GM23338 (cell line): ENCODE data around the gene PRPF18. TPM values are rescaled to one million over a fixed set of nuclear protein-coding genes. Genes with fewer than 3 reads are reported as not detected.

Source experiments
- ATAC-seq: fragments of 200-7000 bp; cut with Tn5 transposase; 3 replicates; pipeline ENCODE4 v1.9.1; 2020
- DNase-seq: peaks from one replicate; pipeline ENCODE4 v3.0.0-alpha.2; 2015; ENCODE audit warnings: low spot score
- H2AFZ ChIP-seq: fragments of 200-600 bp; sonication (generic); 2 replicates; pipeline ENCODE4 v1.8.0; 2016; ENCODE audit warnings: antibody characterized with exemption, mild to moderate bottlenecking, moderate library complexity
- H3F3A ChIP-seq: fragments of 200-600 bp; sonication (generic); replicated peaks from 2 replicates; pipeline ENCODE4 v1.8.0; 2017; ENCODE audit warnings: antibody characterized with exemption, mixed run types, low read depth
- H3K27ac ChIP-seq: fragments of 200-600 bp; sonication (generic); 2 replicates; pipeline ENCODE4 v1.6.1; 2016; ENCODE audit warnings: low read depth
- H3K27me3 ChIP-seq: fragments of 200-600 bp; sonication (generic); 2 replicates; pipeline ENCODE4 v1.8.0; 2016; ENCODE audit warnings: mild to moderate bottlenecking, mixed run types, moderate library complexity; ENCODE audit not compliant: insufficient read depth
- H3K36me3 ChIP-seq: fragments of 200-600 bp; sonication (generic); 2 replicates; pipeline ENCODE4 v1.8.0; 2016; ENCODE audit warnings: mild to moderate bottlenecking; ENCODE audit not compliant: insufficient read depth
- H3K4me1 ChIP-seq: fragments of 200-600 bp; sonication (generic); 2 replicates; pipeline ENCODE4 v1.8.0; 2016; ENCODE audit warnings: mild to moderate bottlenecking, moderate library complexity; ENCODE audit not compliant: insufficient read depth
- H3K4me2 ChIP-seq: fragments of 200-600 bp; sonication (generic); 2 replicates; pipeline ENCODE4 v1.7.1; 2017; ENCODE audit warnings: mixed run types
- H3K4me3 ChIP-seq: fragments of 200-600 bp; sonication (generic); 2 replicates; pipeline ENCODE4 v1.6.1; 2016; ENCODE audit warnings: mixed run types
- H3K79me2 ChIP-seq: fragments of 200-600 bp; sonication (generic); replicated peaks from 2 replicates; pipeline ENCODE4 v1.8.0; 2017; ENCODE audit warnings: mild to moderate bottlenecking; ENCODE audit not compliant: insufficient read depth
- H3K9me2 ChIP-seq: fragments of 200-600 bp; sonication (generic); 2 replicates; pipeline ENCODE4 v1.8.0; 2017; ENCODE audit not compliant: insufficient read depth
- H4K20me1 ChIP-seq: fragments of 200-600 bp; sonication (generic); replicated peaks from 2 replicates; pipeline ENCODE4 v1.8.0; 2017; ENCODE audit warnings: mild to moderate bottlenecking; ENCODE audit not compliant: insufficient read depth
- H3K27ac Mint-ChIP-seq: 2 replicates; pipeline ENCODE4 v1.8.0; 2020; ENCODE audit warnings: inconsistent platforms, mild to moderate bottlenecking, moderate library complexity, mixed read lengths
- H3K27me3 Mint-ChIP-seq: 3 replicates; pipeline ENCODE4 v1.8.0; 2022; ENCODE audit warnings: low read depth, mild to moderate bottlenecking, moderate library complexity, mixed read lengths, inconsistent platforms; ENCODE audit not compliant: insufficient read depth, poor library complexity
- H3K36me3 Mint-ChIP-seq: 3 replicates; pipeline ENCODE4 v1.8.0; 2021; ENCODE audit warnings: low read depth, mild to moderate bottlenecking, inconsistent platforms, moderate library complexity, mixed read lengths
- H3K4me1 Mint-ChIP-seq: 3 replicates; pipeline ENCODE4 v1.8.0; 2020; ENCODE audit warnings: mild to moderate bottlenecking, inconsistent platforms, mixed read lengths
- H3K4me3 Mint-ChIP-seq: 3 replicates; pipeline ENCODE4 v1.8.0; 2021; ENCODE audit warnings: moderate library complexity, mild to moderate bottlenecking, inconsistent platforms, mixed read lengths
- H3K9me3 Mint-ChIP-seq: 3 replicates; pipeline ENCODE4 v1.8.0; 2020; ENCODE audit warnings: moderate library complexity, mild to moderate bottlenecking, inconsistent platforms, mixed read lengths
- CREB1 ChIP-seq: fragments of 250-450 bp; sonication (Bioruptor Pico); IDR thresholded peaks from 2 replicates; pipeline ENCODE4 v1.5.0; 2020; ENCODE audit warnings: low read depth, mild to moderate bottlenecking, moderate library complexity
- CTCF ChIP-seq, 2 experiments: fragments of 200-600 bp in 1 of 2; sonication (generic) in 1 of 2; conservative IDR thresholded peaks; 2 replicates each; pipeline versions ENCODE4 v1.5.1 to v1.6.1; 2016 to 2017; ENCODE audit warnings: antibody characterized with exemption in 2 of 2, low read depth in 2 of 2, mild to moderate bottlenecking in 2 of 2, moderate library complexity in 1 of 2
- EZH2 ChIP-seq: fragments of 200-600 bp; sonication (generic); IDR thresholded peaks from one replicate; pipeline ENCODE4 v1.8.0; 2017; ENCODE audit warnings: antibody characterized with exemption, mild to moderate bottlenecking, low read depth; ENCODE audit not compliant: unreplicated experiment
- EZH2phosphoT487 ChIP-seq: fragments of 200-600 bp; sonication (generic); IDR thresholded peaks from one replicate; pipeline ENCODE4 v1.8.1; 2018; ENCODE audit warnings: antibody characterized with exemption; ENCODE audit not compliant: unreplicated experiment
- JUNB ChIP-seq: IDR thresholded peaks from one replicate; pipeline ENCODE4 v1.6.1; 2016; ENCODE audit warnings: antibody characterized with exemption; ENCODE audit not compliant: unreplicated experiment
- NANOG ChIP-seq: IDR thresholded peaks from 2 replicates; pipeline ENCODE4 v1.6.1; 2016; ENCODE audit warnings: antibody characterized with exemption, borderline replicate concordance
- POLR2AphosphoS5 ChIP-seq: IDR thresholded peaks from 2 replicates; pipeline ENCODE4 v1.6.1; 2016; ENCODE audit warnings: antibody characterized with exemption, low read depth
- STAT1 ChIP-seq: IDR thresholded peaks from one replicate; pipeline ENCODE4 v1.6.1; 2016; ENCODE audit warnings: antibody characterized with exemption; ENCODE audit not compliant: unreplicated experiment
- polyA plus RNA-seq: library from polyadenylated mRNA; unstranded; fragments of >200 nt; fragmentation: Nextera tagmentation; extraction: Ambion mirVana; gene quantifications from 2 replicates; pipeline ENCODE4 v1.2.1, GENCODE V29; 2016
- total RNA-seq: library from RNA; depleted of rRNA; stranded (reverse); fragments of >200 nt; shearing (Covaris generic); gene quantifications from 2 replicates; pipeline ENCODE4 v1.2.3, GENCODE V29; 2014
- TF ChIP-seq, protein P1 (sequence below): IDR thresholded peaks from 2 replicates; pipeline ENCODE4 v1.6.1; 2016; ENCODE audit warnings: antibody characterized with exemption
- TF ChIP-seq, protein P2 (sequence below): IDR thresholded peaks from one replicate; pipeline ENCODE4 v1.6.1; 2018; ENCODE audit warnings: antibody characterized with exemption; ENCODE audit not compliant: unreplicated experiment

PRPF18 gene
- total and polyA plus RNA-seq, 2 experiments from 2014 or later, result 15.1 to 17.2 TPM

GRCh38 chr10:13632884-13633440 lies 46.2 kb downstream of the PRPF18 start:
- Histone ChIP-seq H3K36me3 (no peaks in the 10 kb centered on the region), H2AFZ (no peak overlapping the region), H3F3A (no peaks in the 10 kb centered on the region), H3K4me2 (no peak overlapping the region), H3K27ac (no peak overlapping the region; the same call in 1 of the 2 replicates), H3K79me2 (no peaks in the 10 kb centered on the region), H3K27me3 (no peaks in the 10 kb centered on the region), H3K4me1 (peaks cover 6% of the 10 kb centered on the region), H4K20me1 (no peaks in the 10 kb centered on the region), H3K9me2 (no peaks in the 10 kb centered on the region), H3K4me3 (no peak overlapping the region)
- H3K4me1 Mint-ChIP-seq, result peaks cover 7% of the 10 kb centered on the region
- no peak overlapping the region for H3K4me3 Mint-ChIP-seq
- no peaks in the 10 kb centered on the region for H3K27me3 Mint-ChIP-seq
- H3K27ac Mint-ChIP-seq, result no peak overlapping the region
- H3K9me3 Mint-ChIP-seq, result no peaks in the 10 kb centered on the region
- no peak for ATAC-seq
- no peak for TF ChIP-seq JUNB
- no peak for TF ChIP-seq CREB1 (CRISPR knock-in tag)
- no peak for TF ChIP-seq EZH2phosphoT487
- no peak for TF ChIP-seq STAT1
- TF ChIP-seq, protein P1, sequence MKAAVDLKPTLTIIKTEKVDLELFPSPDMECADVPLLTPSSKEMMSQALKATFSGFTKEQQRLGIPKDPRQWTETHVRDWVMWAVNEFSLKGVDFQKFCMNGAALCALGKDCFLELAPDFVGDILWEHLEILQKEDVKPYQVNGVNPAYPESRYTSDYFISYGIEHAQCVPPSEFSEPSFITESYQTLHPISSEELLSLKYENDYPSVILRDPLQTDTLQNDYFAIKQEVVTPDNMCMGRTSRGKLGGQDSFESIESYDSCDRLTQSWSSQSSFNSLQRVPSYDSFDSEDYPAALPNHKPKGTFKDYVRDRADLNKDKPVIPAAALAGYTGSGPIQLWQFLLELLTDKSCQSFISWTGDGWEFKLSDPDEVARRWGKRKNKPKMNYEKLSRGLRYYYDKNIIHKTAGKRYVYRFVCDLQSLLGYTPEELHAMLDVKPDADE, result no peak
- no peak for TF ChIP-seq NANOG
- TF ChIP-seq CTCF (conservative IDR thresholded peaks at IDR 0.05; ENCODE audit: low read depth in 2 of 2), result no peak
- TF ChIP-seq POLR2AphosphoS5, result no peak
- TF ChIP-seq EZH2, result no peak
- TF ChIP-seq, protein P2, sequence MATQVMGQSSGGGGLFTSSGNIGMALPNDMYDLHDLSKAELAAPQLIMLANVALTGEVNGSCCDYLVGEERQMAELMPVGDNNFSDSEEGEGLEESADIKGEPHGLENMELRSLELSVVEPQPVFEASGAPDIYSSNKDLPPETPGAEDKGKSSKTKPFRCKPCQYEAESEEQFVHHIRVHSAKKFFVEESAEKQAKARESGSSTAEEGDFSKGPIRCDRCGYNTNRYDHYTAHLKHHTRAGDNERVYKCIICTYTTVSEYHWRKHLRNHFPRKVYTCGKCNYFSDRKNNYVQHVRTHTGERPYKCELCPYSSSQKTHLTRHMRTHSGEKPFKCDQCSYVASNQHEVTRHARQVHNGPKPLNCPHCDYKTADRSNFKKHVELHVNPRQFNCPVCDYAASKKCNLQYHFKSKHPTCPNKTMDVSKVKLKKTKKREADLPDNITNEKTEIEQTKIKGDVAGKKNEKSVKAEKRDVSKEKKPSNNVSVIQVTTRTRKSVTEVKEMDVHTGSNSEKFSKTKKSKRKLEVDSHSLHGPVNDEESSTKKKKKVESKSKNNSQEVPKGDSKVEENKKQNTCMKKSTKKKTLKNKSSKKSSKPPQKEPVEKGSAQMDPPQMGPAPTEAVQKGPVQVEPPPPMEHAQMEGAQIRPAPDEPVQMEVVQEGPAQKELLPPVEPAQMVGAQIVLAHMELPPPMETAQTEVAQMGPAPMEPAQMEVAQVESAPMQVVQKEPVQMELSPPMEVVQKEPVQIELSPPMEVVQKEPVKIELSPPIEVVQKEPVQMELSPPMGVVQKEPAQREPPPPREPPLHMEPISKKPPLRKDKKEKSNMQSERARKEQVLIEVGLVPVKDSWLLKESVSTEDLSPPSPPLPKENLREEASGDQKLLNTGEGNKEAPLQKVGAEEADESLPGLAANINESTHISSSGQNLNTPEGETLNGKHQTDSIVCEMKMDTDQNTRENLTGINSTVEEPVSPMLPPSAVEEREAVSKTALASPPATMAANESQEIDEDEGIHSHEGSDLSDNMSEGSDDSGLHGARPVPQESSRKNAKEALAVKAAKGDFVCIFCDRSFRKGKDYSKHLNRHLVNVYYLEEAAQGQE, result no peak
- H3K36me3 Mint-ChIP-seq, result 0 out of 3 replicates have a peak, but pooled peaks cover 1% of the 10 kb centered on the region
- DNase-seq, result no peak
